Body of pancreas (tissue), 4 donors: ENCODE data around the gene TMEM150B.

Experiments
- CTCF ChIP-seq, 7 experiments: fragments of 450-650 bp in 4 of 7; fragments of 200-600 bp in 3 of 7; sonication (generic) in 3 of 7; IDR thresholded peaks; one replicate each; pipeline ENCODE4 v1.5.1; 2016 to 2019; ENCODE audit warnings: antibody characterized with exemption in 7 of 7
- POLR2A ChIP-seq, 3 donors: fragments of 450-650 bp; IDR thresholded peaks; one replicate each; pipeline ENCODE4 v1.6.1; 2016; ENCODE audit warnings: antibody characterized with exemption in 3 of 3, mild to moderate bottlenecking in 2 of 3

GRCh38 chr19:55303477-55303876, 21.7 kb downstream of the TMEM150B start:
- TF ChIP-seq POLR2A (IDR thresholded peaks at IDR 0.05), result no peak
- no peak for TF ChIP-seq CTCF (IDR thresholded peaks at IDR 0.05)
